HG03457 (cell line): ENCODE data around the gene WDR70.
"Not testable (repeated sequence)": the region's sequence is repeated elsewhere in the genome, so short reads cannot be mapped to it uniquely, and the experiment has no call there.

Experiments used
- ATAC-seq: cut with Tn5 transposase; IDR thresholded peaks from one replicate; pipeline ENCODE4 v1.9.1; 2021; ENCODE audit warnings: moderate number of reproducible peaks; ENCODE audit not compliant: unreplicated experiment

Gene WDR70

DNA sequence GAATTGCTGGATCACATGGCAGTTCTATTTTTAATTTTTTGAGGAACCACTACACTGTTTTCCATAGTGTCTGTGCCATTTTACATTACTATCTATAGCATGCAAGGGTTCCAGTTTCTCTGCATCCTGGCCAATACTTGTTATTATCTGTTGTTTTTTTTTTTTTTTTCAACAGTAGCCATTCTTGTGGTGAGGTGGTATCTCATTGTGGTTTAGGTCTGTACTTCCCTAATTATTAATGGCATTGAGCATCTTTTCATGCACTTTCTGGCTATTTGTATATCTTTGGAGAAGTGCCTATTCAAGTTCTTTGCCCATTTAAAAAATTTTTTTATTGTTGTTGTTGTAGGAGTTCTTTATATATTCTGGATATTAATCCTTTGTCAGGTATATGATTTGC is 363.0 kb downstream of the WDR70 start:
- no peak for ATAC-seq

DNA sequence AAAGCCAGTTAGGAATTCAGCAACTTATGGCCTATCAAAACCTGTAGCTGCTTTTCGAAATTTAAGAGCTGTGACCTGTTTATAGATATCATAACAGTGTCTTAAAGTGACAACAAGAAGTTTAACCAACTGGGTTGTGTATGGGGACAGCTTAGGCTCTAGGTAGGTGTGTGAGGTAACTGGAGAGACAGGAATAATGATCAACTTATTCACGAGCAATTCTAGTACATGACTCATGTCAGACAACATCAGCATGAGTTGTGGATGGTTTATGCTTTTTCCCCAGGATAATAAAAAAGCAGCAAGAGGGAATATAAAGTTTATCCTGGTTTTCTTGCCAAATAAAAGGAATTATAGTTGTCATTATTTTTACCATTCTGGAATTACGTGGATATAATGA is 372.1 kb downstream of the WDR70 start:
- no peak for ATAC-seq

DNA sequence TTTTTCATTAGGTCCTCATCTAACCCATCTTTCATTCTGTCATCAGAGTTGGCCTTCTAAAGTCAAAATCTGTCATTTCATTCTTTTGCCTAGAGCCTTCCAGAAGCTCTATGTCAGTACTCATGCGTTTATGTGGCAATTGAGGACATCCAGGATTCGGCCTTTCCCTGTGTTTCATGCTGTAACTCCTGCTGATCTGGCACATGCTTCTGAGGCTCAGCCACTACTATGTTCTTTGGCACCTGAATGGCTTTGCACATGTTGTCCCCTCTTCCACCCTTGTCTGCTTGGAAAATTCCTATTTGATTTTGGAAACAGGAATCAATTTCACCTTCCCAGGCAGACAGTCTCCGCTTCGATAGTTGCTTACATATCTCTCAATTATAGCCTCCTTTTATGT is 375.9 kb downstream of the WDR70 start:
- no peak for ATAC-seq

DNA sequence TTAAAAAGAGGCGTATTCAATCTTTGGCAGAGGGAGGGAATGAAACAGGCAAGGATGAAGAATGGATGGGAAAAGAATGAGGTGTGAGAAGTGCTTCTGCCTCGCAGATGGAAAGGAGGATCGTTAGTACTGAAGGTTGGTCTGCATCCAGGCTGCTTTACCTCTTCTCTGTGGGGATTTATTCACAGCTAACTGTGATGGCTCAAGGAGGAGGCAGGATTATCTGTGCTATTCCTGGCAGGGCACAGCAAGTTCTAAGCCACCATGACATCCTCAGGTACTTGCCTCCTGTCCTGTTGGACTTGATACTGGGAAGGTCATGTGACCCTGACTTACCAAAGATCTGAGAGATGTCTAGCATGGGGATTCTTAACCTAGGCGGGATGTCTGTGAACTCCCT is 376.5 kb downstream of the WDR70 start:
- no peak for ATAC-seq

DNA sequence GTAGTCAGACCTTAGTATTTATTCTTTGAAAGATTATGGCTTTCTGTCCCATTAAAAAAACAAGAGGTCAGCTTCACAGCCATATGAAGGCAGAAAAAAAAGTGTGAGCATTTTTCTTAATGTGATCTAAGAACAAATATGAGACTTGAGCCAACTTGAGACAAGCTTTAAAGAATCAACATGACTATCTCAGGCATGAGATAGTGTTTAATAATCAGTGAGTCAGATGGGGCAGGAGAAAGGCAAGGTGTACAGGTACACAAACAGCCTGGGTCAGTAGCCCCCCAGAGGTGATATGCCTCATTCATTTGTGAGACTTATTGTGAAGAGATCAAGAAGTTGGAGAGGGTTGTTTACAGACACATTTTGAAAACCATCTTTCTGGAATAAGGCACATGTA is 377.1 kb downstream of the WDR70 start:
- no peak for ATAC-seq

DNA sequence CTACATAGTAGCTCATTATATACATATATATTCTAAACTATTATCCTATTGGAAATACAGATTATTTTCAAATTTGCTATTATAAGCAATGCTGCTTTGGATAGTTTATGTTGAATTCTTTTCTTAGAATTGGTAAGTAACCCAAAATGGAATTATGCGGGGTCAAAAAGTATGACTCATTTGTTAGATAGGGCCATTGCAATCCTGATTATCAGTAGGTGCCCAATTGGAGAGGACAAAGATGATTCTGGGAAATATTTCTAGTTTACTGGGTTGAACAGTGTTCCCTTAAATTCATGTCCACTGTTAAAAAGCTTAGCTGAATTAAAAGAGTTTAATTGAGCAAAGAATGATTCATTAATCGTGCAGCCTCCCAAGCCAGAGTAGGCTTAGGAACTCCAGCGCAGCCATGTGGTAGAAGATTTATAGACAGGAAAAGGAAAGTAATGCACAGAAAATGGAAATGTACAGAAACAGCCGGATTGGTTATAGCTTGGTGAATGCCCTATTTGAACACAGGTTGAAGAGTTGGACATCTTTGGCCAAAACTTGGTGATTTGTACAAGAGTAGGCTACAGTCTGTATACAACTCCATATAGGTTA is 379.0 kb downstream of the WDR70 start:
- ATAC-seq, result no peak

DNA sequence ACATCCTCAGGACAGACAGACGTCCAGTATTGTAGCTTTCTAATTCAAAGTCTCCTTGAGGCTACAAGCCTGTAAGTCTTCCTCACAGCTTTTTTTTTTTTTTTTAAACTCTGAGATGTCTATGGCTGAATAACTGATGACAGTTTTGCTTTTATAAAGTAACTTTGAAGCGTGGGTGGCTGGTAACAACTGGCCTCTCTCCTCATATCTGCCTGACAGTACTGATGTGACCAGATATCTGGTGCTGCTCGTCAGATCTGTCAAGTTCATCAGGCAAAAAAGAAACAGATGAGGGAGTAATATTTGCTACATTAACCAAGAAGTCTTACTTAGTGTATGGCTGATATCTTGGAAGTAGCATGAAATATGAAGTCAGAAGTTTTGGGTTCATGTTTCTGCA is 388.1 kb downstream of the WDR70 start:
- no peak for ATAC-seq

DNA sequence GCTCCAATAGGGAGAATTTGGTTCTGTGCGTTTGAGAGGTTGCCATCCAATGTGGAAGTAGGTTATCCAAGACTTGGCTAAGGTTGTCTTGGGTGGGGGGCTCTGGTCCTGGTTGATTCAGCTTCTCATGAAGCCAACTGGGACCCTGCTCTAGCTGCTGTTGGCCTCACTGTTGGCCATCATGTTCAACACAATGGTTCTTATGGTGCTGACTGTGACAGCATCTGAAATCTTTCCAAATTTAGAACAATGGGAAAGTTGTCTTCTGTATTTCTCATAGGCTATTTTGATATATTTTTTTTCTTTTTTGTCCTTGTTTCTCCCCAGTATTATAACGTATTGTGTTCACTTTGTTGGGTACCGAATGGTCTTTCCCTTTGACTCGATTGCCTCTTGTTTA is 388.8 kb downstream of the WDR70 start:
- ATAC-seq, result no peak

DNA sequence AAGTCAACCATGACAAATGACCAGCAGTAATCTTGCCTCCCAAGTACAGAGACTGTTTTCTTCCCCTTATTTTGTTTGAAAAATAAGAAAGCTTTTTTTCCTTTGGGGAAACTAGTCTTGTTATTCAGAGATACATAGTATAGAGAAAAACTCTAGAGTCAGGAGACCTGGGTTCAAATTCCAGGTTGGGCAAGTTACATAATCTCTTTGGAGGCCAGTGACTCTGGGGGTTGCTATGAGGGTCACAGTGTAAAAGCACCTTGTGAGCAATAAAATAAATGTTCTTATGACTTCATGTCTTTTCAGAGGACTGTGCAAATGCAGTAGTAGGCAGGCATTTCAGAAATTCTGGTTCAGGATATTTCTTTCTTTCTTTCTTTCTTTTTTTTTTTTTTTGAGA is 389.3 kb downstream of the WDR70 start:
- ATAC-seq, result no peak

DNA sequence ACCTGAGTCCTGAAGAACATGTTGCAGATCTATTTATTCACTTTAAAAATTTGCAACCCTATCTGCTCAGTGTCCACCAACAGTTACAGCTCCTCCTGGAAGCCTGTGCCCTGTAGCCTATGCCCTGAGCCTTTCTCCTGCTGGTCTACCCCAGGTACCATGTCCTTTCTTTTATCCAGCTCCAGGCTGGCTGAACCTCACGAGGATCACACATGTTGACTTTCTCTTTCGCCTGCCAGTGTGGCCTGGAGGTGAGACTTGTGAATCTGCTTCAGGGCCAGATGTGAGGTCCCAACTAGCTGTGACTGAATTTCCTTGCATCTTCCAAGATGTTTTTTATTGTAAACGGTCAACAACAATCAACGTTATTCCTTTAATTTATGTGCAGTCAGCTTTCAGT is 390.0 kb downstream of the WDR70 start:
- no peak for ATAC-seq

DNA sequence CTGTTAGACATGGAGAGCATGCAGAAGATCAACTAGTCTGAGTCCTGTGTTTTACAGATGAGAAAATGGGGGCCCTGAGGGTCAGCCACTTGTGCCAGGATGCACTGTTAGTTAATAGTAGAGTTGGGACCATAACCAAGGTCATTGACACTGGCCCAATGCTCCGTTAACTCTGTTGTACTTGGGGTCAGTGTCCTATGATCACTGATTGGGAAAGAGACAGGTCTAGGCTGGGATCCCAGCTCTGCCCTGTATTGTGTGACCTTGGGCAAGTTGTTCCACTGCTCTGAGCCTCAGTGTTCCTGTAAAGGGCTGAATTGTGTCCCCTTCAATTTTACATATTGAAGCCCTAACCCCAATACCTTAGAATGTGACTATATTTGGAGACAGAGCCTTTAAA is 390.7 kb downstream of the WDR70 start:
- ATAC-seq, result no peak

DNA sequence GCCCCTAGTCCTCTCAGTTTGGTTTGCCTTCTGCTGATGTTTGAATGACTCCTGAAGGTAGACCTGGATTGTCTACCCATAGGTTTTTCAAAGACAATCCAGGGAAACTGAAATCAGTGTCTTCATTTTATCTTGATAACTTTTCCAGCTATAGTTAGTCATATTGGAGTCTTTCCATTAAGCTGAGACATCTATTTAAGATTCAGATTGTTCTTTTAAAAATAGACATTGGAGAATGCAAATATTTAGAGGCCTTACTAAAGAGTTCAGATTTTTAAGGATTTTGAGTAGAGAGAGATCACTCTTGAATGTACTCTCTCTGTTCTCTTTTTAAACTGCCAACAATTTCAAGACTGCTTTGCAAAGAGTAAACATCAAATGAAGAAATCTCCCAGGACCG is 391.7 kb downstream of the WDR70 start:
- ATAC-seq, result no peak

DNA sequence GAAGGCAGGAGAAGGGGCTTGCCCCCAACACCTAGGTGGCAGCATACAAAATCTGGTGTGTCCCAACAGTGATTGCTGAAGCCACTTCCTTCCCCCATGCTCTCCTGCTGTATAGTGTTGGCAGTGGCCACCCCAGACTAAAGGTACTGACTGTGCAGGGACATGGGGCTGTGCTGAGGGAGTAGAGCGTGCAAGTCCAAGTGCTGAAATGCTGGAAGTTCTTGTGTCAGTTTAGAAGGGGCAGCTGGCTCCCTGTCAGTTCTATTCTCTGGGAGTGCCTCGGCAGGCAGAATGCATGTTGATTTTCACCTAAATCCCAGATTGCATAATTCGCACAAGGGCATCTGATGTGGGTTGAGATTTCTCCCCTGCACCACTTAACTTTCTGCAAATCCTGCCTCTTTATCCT is 392.1 kb downstream of the WDR70 start:
- ATAC-seq, result no peak

DNA sequence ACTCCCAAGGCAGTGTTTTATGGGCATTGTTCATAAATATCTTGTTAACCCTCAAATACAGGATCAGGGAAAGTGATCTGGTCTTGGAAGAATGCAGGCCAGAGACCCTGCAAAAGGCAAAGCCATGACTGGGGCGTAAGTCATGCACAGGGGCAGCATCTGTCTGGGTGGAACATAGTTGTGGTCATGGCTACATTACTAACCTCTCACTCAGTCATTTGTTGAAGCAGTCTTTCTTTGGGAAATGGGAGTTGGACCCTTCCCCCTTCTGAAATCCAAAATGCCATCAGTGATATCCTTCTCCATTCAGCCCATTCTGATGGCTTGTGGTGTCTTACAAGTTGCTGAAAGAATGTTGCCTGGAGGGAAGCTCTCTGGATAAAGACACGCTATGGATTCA is 392.6 kb downstream of the WDR70 start:
- ATAC-seq, result no peak

DNA sequence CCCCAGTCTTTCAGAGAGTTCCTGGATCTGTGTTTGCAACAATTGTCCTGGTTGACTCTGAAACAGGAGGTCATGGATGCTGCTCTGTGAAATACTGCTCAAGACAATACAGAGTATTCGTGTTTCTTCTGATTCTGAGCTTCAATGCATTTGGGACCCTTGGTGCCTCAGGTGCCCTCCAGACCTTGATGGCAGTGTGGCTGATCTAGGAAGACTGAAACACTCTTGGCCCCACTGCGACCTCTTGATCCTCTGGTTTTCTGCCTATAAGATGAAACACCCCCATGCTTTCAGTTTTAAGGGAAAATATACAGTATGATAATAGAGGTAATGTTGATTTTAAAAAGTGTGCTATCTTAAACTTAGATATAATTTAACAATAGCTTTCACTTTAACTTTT is 393.1 kb downstream of the WDR70 start:
- no peak for ATAC-seq

DNA sequence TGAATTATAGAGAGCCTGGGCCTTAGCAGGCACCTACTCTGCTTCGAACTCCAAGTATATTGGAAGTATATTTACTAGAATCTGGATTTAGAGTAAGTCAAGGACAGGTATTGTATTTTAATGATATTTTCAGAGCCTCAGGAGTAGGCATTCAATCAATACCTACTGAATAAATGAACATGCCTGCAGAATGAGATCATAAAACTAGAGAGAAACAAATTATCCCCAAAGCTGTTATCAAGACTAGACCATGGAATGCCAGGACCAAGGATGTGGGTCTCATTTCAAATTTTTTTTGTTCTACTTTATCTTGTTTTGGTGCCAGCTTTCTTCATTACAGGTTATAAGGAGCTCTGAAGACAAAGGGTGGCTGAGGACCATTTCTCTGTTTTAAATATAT is 394.7 kb downstream of the WDR70 start:
- no peak for ATAC-seq

DNA sequence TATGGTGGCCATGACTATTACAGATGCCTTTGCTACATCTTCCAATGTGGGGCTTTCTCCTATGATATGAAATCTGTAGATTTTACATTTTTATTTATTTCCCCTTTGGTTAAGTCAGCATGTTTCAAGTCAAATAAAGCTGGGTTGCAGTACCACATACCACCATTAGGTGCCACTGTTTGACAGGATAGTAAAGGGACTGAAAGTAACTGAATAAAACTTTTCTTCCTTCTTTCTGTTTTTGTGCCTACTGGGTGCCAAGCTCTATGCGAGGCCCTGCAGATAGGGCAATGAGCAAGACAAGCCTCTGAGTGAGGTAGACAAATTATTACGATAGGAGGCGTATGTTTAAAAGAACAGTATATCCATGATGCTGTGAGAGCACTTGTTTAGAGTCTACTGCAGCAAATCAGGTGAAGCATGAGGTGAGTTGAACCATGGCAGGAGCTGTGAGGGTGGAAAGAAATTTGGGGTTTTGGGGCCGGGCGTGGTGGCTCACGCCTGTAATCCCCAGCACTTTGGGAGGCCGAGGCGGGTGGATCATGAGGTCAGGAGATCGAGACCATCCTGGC is 395.9 kb downstream of the WDR70 start:
- ATAC-seq, result no peak

DNA sequence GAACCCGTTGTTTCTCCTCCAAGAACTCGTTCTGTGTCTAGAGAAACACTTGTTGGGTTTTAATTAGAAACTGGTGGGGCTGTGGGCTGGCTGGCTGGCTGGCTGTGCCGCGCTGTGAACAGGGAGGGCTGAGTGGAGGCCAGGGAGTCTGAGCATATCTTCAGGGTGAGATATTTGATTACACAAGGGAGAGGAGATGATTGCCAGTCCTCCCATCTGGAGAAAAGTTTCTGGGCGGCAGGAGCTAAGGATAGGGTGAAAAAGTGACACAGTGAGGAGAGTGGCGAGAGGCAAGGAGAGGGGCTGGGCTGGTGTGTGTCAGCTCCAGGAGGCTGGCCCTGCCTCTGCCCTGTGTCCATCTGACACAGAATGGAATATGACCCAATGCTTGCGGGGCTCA is 397.7 kb downstream of the WDR70 start:
- no peak for ATAC-seq

DNA sequence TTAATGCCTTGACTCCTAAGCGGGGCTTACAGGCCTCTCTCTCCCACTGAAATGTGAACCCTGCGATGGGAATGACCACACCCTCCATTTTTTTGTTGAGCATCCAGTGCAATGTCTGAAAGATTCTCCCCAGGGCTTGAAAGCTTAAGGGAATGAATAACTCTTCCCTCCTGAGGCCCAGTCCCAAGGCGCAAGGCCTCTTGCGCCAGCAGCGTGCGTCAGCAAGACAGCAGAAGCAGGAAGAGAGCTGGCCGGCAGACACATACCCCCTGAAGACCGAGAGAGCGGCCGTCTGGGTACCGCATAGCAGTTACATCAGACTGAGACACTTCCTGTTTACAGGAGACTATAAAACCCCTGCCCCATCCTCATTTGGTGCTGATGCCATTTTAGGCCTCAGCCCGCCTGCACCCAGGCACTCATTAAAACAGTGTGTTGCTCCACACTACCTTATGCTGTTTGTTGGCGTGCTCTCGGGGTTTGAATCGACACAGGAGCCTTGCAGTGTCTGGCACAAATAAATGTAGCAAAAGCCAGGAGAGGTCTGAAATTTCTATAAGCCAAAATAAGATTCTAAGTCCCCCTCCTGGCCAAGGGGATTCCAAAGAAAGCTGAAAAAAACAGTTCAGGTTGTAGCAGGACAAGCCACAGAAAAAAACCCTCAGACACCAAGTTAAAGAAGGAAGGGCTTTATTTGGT is 398.5 kb downstream of the WDR70 start:
- ATAC-seq, result no peak

DNA sequence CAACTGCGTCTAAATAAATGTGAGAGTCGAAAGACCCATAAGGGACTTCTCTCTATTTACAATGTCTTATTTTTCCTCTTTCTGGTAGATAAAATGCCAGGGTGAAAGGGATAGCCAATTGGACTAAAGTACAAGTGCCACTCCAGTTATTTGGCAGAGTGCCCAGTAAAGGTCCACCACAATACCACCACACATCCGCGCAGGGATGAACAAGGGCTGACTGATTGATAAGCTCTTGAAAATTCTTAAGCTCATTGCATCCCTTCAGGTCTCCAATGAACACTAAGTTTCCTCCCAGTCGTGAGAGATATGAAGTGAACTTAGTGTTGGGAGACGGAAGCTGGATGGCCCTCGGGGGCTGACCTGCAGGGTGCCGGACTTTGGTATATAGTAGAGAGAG is 402.3 kb downstream of the WDR70 start:
- ATAC-seq, result not testable (repeated sequence)

DNA sequence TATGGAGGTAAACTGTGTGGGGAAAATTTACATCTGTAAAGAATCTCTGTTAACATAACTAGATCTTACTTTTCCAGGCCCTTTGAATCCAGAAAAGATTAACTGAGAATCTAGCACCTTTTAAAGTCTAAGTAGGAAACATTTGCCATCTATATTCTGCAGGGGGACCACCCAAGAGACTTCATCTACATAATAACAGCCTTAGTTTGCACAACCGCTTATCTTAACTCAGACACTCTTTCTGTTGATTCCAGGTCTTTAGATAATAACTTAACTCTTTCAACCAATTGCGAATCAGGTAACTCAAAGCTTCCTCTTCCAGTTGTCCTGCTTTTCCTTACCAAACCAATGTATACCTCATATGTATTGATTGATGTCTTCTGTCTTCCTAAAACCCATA is 407.3 kb downstream of the WDR70 start:
- no peak for ATAC-seq

DNA sequence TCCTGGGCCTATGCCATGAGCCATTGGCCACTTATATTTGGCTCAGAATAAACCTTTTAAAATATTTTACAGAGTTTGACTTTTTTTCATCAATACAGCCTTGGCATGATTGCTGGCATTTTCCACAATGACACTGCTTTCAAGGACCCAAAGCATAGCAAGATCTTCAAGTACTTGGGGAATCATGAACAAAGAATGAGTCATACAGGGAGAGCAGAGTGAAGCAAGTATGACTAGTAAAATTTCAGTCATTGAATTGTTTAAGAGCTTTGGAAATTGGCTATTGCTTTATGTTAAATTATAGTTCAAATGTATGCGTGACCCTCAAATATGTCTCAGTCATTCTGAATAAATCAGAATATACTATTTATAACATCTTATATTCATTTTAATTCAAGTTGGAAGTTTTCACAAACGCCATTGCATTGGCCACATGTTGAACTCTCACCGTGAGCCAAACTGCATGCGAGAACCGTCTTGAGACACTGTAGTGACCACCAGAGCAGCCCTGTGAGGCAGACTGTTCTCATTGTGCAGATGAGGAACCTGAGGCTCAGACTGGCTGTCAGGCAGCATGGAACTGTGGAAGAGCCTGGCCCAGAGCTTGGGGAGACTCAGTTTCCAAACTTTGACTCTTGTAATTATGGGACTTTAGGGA is 407.9 kb downstream of the WDR70 start:
- ATAC-seq, result no peak
